Breast epithelium (tissue), 3 donors: ENCODE measurements around the gene FOXD1.

ENCODE experiments used
- CTCF ChIP-seq, 3 donors: fragments of 450-650 bp; IDR thresholded peaks; one replicate each; pipeline ENCODE4 v1.5.1; 2016 to 2017; ENCODE audit warnings: antibody characterized with exemption in 3 of 3, mild to moderate bottlenecking in 3 of 3, moderate library complexity in 3 of 3
- POLR2A ChIP-seq: fragments of 450-650 bp; IDR thresholded peaks from one replicate; pipeline ENCODE4 v1.6.1; 2016; ENCODE audit warnings: antibody characterized with exemption, mild to moderate bottlenecking, moderate library complexity

- TF ChIP-seq POLR2A: no peak
- no peak for TF ChIP-seq CTCF (IDR thresholded peaks at IDR 0.05)
These were observed 46.1 kb upstream of the FOXD1 start for GRCh38 chr5:73494721-73495120.
